H1 (cell line): ENCODE results near the gene ADORA1. TPM values are rescaled to one million over a fixed set of nuclear protein-coding genes. Genes with fewer than 3 reads are reported as not detected.

Experiments
- CTCF ChIA-PET: fragments of 300-600 bp; sonication (Branson Sonifier 250); formaldehyde crosslinking; loops from one replicate; lab custom pipeline; 2021; ENCODE audit not compliant: partially characterized antibody; lab: Charles Lee
- POLR2A ChIA-PET: fragments of 300-600 bp; sonication (Branson Sonifier 250); formaldehyde crosslinking; loops from one replicate; lab custom pipeline; 2021; ENCODE audit warnings: inconsistent platforms; ENCODE audit not compliant: partially characterized antibody; lab: Charles Lee
- DNase-seq, 2 experiments: peaks; one replicate each; pipeline versions ENCODE4 v3.0.0 to v3.0.0-alpha.2; 2010 to 2022; ENCODE audit warnings: low spot score in 2 of 2, low read depth in 1 of 2, mixed read lengths in 1 of 2
- FAIRE-seq: peaks from 2 replicates; lab custom pipeline; 2011; peaks lifted over from hg19 to GRCh38; lab: Jason Lieb, UNC
- H2AFZ ChIP-seq: 2 replicates; pipeline ENCODE4 v1.8.1; 2012; ENCODE audit warnings: low read length, inconsistent platforms
- H2AK5ac ChIP-seq: 2 replicates; pipeline ENCODE4 v1.6.1; 2013; ENCODE audit warnings: low read depth, low read length
- H2BK120ac ChIP-seq: replicated peaks from 2 replicates; pipeline ENCODE3; 2013; ENCODE audit warnings: low read depth, low read length, inconsistent platforms
- H2BK12ac ChIP-seq: 2 replicates; pipeline ENCODE4 v1.6.1; 2013; ENCODE audit warnings: low read depth, low read length
- H2BK15ac ChIP-seq: 2 replicates; pipeline ENCODE4 v1.6.1; 2013; ENCODE audit warnings: low read length
- H2BK20ac ChIP-seq: 2 replicates; pipeline ENCODE4 v1.6.1; 2013; ENCODE audit warnings: low read length
- H2BK5ac ChIP-seq: 2 replicates; pipeline ENCODE4 v1.6.1; 2013; ENCODE audit warnings: low read depth, low read length
- H3K14ac ChIP-seq: 2 replicates; pipeline ENCODE4 v1.6.1; 2013; ENCODE audit warnings: inconsistent platforms; ENCODE audit not compliant: insufficient read length
- H3K18ac ChIP-seq: 2 replicates; pipeline ENCODE4 v1.6.1; 2013; ENCODE audit warnings: low read length; ENCODE audit errors: extremely low read depth
- H3K23ac ChIP-seq: 2 replicates; pipeline ENCODE4 v1.6.1; 2013; ENCODE audit warnings: inconsistent platforms; ENCODE audit not compliant: insufficient read length
- H3K23me2 ChIP-seq: 2 replicates; pipeline ENCODE4 v1.6.1; 2013; ENCODE audit warnings: low read depth, low read length
- H3K27ac ChIP-seq: 2 replicates; pipeline ENCODE4 v1.6.1; 2011; ENCODE audit warnings: low read depth, low read length, inconsistent platforms
- H3K27me3 ChIP-seq, 4 experiments: replicated peaks in 1 of 4; 1 replicate in 1 of 4; 2 replicates in 3 of 4; pipeline versions ENCODE4 v1.6.1 to v1.8.1; 2011 to 2013; ENCODE audit warnings: low read length in 3 of 4, mild to moderate bottlenecking in 3 of 4, inconsistent platforms in 2 of 4, mixed read lengths in 2 of 4, moderate library complexity in 1 of 4; ENCODE audit not compliant: control insufficient read depth in 3 of 4, insufficient read depth in 3 of 4; ENCODE audit errors: extremely low read depth in 1 of 4
- H3K36me3 ChIP-seq, 4 experiments: 2 replicates each; pipeline versions ENCODE4 v1.6.1 to v1.8.1; 2011 to 2013; ENCODE audit warnings: mild to moderate bottlenecking in 4 of 4, low read length in 3 of 4, moderate library complexity in 2 of 4, control low read depth in 1 of 4, inconsistent platforms in 1 of 4; ENCODE audit not compliant: insufficient read depth in 4 of 4, control insufficient read depth in 2 of 4
- H3K4ac ChIP-seq: replicated peaks from 2 replicates; pipeline ENCODE3; 2013; ENCODE audit warnings: low read length, low read depth, mixed read lengths, inconsistent platforms; ENCODE audit not compliant: insufficient read length
- H3K4me1 ChIP-seq, 4 experiments: replicated peaks in 1 of 4; 1 replicate in 1 of 4; 2 replicates in 3 of 4; pipeline versions ENCODE4 v1.6.1 to v1.8.1; 2011 to 2013; ENCODE audit warnings: low read length in 3 of 4, inconsistent platforms in 2 of 4, mixed read lengths in 1 of 4; ENCODE audit not compliant: insufficient read depth in 4 of 4, control insufficient read depth in 3 of 4
- H3K4me2 ChIP-seq, 2 experiments: 2 replicates each; pipeline versions ENCODE4 v1.6.1 to v1.8.1; 2011 to 2013; ENCODE audit warnings: low read depth in 2 of 2, low read length in 2 of 2, control low read depth in 1 of 2, inconsistent platforms in 1 of 2, mild to moderate bottlenecking in 1 of 2; ENCODE audit not compliant: insufficient read depth in 1 of 2
- H3K4me3 ChIP-seq, 4 experiments: fragments of 200-600, 300-600 bp in 1 of 4; sonication (generic), shearing (Covaris generic), sonication (Bioruptor Twin) in 1 of 4; 2 replicates each; pipeline versions ENCODE4 v1.5.1 to v1.8.1; 2011 to 2016; ENCODE audit warnings: low read length in 4 of 4, low read depth in 3 of 4, control low read depth in 2 of 4, inconsistent platforms in 2 of 4, mild to moderate bottlenecking in 2 of 4, mixed read lengths in 1 of 4, moderate library complexity in 1 of 4; ENCODE audit not compliant: insufficient read depth in 2 of 4; ENCODE audit errors: extremely low read depth in 1 of 4
- H3K56ac ChIP-seq: replicated peaks from 2 replicates; pipeline ENCODE3; 2013; ENCODE audit warnings: low read depth, mild to moderate bottlenecking, mixed read lengths, low read length, inconsistent platforms; ENCODE audit not compliant: insufficient read length
- H3K79me1 ChIP-seq: 2 replicates; pipeline ENCODE4 v1.6.1; 2013; ENCODE audit warnings: low read depth, low read length, control low read depth
- H3K79me2 ChIP-seq, 2 experiments: 2 replicates each; pipeline versions ENCODE4 v1.6.1 to v1.8.1; 2012 to 2013; ENCODE audit warnings: low read length in 2 of 2, mild to moderate bottlenecking in 2 of 2, inconsistent platforms in 1 of 2; ENCODE audit not compliant: insufficient read depth in 2 of 2, control insufficient read depth in 1 of 2
- H3K9ac ChIP-seq, 4 experiments: replicated peaks in 1 of 4; 1 replicate in 1 of 4; 2 replicates in 3 of 4; pipeline versions ENCODE4 v1.6.1 to v1.8.1; 2011 to 2013; ENCODE audit warnings: low read depth in 3 of 4, low read length in 3 of 4, control low read depth in 2 of 4, mild to moderate bottlenecking in 2 of 4, moderate library complexity in 2 of 4, inconsistent platforms in 1 of 4; ENCODE audit errors: extremely low read depth in 1 of 4
- H3K9me3 ChIP-seq, 2 experiments: 2 replicates each; pipeline versions ENCODE4 v1.6.1 to v1.8.1; 2012 to 2013; ENCODE audit warnings: mild to moderate bottlenecking in 2 of 2, moderate library complexity in 2 of 2, control low read depth in 1 of 2, inconsistent platforms in 1 of 2, low read depth in 1 of 2, low read length in 1 of 2, mixed read lengths in 1 of 2; ENCODE audit not compliant: insufficient read depth in 2 of 2
- H4K20me1 ChIP-seq, 2 experiments: replicated peaks in 1 of 2; 2 replicates each; pipeline versions ENCODE3 to v1.8.1; 2011 to 2013; ENCODE audit warnings: inconsistent platforms in 2 of 2, low read length in 2 of 2, mild to moderate bottlenecking in 1 of 2; ENCODE audit not compliant: insufficient read depth in 2 of 2, control insufficient read depth in 1 of 2
- H4K5ac ChIP-seq: 2 replicates; pipeline ENCODE4 v1.6.1; 2013; ENCODE audit warnings: low read length, low read depth, mixed read lengths, inconsistent platforms; ENCODE audit not compliant: insufficient read length
- H4K8ac ChIP-seq: 2 replicates; pipeline ENCODE4 v1.8.0; 2013; ENCODE audit warnings: mild to moderate bottlenecking, moderate library complexity, low read length, inconsistent platforms; ENCODE audit not compliant: insufficient read depth; ENCODE audit errors: extremely low read depth
- H4K91ac ChIP-seq: replicated peaks from 2 replicates; pipeline ENCODE3; 2013; ENCODE audit warnings: low read length, mixed read lengths, inconsistent platforms; ENCODE audit not compliant: insufficient read length
- FOSL1 ChIP-seq: IDR thresholded peaks from 2 replicates; pipeline ENCODE4 v1.6.1; 2011; ENCODE audit warnings: mild to moderate bottlenecking, low read depth, low read length, moderate library complexity; ENCODE audit not compliant: insufficient read depth
- PHF8 ChIP-seq: fragments of 200-600 bp; sonication (generic); conservative IDR thresholded peaks from 2 replicates; pipeline ENCODE4 v1.7.1; 2012; ENCODE audit warnings: low read depth, mild to moderate bottlenecking, inconsistent platforms, low read length, moderate library complexity
- RXRA ChIP-seq: IDR thresholded peaks from 2 replicates; pipeline ENCODE4 v1.6.1; 2011; ENCODE audit warnings: low read depth, mild to moderate bottlenecking, low read length, moderate library complexity; ENCODE audit not compliant: insufficient read depth
- WGBS, 2 experiments: shearing (Covaris generic) in 1 of 2; methylation state at CpG; one replicate each; pipeline versions ENCODE4 v1.1.6 to v1.1.7; 2013 to 2015; ENCODE audit warnings: low lambda C conversion rate in 2 of 2, mixed read lengths in 2 of 2, inconsistent platforms in 1 of 2, low coverage in 1 of 2, missing lambda C conversion rate in 1 of 2; ENCODE audit not compliant: insufficient replicate concordance in 2 of 2, insufficient coverage in 1 of 2, insufficient read length in 1 of 2; ENCODE audit errors: extremely low coverage in 1 of 2, missing lambda C conversion rate in 1 of 2; 5-methylcytosine and 5-hydroxymethylcytosine counted together
- polyA plus RNA-seq, 7 experiments: library from polyadenylated mRNA; depleted of rRNA in 3 of 7; stranded (reverse) in 5 of 7; unstranded in 2 of 7; fragments of >200 nt in 5 of 7; fragments of 200-250 nt in 2 of 7; gene quantifications; 1 replicate in 5 of 7; 2 replicates in 1 of 7; 4 replicates in 1 of 7; pipeline versions ENCODE4 v1.2.1 to v1.2.3, GENCODE V29; 2011 to 2013; ENCODE audit warnings: missing spikeins in 2 of 7, mixed read lengths in 2 of 7
- total RNA-seq: library from RNA; stranded (reverse); fragmentation: NEBNext Ultra II Directional; extraction: Animal tissue kit (Norgen Biotek cat#: 25700); gene quantifications from 2 replicates; pipeline ENCODE4 v1.2.1, GENCODE V29; 2021

The ADORA1 gene
- total and polyA plus RNA-seq, 2 of the 8 experiments (the other 6 are each of a cell fraction or from before 2014, with no cell fraction given): 3.3 to 6.7 TPM

DNA sequence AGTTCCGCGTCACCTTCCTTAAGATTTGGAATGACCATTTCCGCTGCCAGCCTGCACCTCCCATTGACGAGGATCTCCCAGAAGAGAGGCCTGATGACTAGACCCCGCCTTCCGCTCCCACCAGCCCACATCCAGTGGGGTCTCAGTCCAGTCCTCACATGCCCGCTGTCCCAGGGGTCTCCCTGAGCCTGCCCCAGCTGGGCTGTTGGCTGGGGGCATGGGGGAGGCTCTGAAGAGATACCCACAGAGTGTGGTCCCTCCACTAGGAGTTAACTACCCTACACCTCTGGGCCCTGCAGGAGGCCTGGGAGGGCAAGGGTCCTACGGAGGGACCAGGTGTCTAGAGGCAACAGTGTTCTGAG, 38.3 kb downstream of the ADORA1 start:
- no peak overlapping the region for H3K27ac ChIP-seq
- no peak overlapping the region for H4K91ac ChIP-seq
- H3K4me2 ChIP-seq: no peak overlapping the region
- no peak overlapping the region for H2BK20ac ChIP-seq
- H3K4ac ChIP-seq: no peak overlapping the region
- no peak overlapping the region for H4K5ac ChIP-seq
- H2BK5ac ChIP-seq: no peak overlapping the region
- H3K23me2 ChIP-seq: no peaks in the 10 kb centered on the region
- H3K9ac ChIP-seq: no peak overlapping the region
- no peak overlapping the region for H2AK5ac ChIP-seq
- no peak overlapping the region for H3K56ac ChIP-seq
- no peaks in the 10 kb centered on the region for H4K20me1 ChIP-seq
- FAIRE-seq (no peak), DNase-seq (no peak)
- no peak overlapping the region for H3K4me3 ChIP-seq
- H3K18ac ChIP-seq: no peak overlapping the region
- H4K8ac ChIP-seq: no peak overlapping the region
- CTCF ChIA-PET: interaction anchor here (1.0 to 16.8 kb wide), 14 partner anchors 12 to 131 kb away, joined by 3 to 511 read pairs (median 5); partner anchors contain the start of gene ADORA1
- no peak overlapping the region for H3K14ac ChIP-seq
- H3K23ac ChIP-seq: no peak overlapping the region
- no peaks in the 10 kb centered on the region; a peak in 1 of 7 replicates for H3K4me1 ChIP-seq
- TF ChIP-seq FOSL1 (no peak), PHF8 (no peak), RXRA (no peak)
- no peak overlapping the region for H2BK120ac ChIP-seq
- POLR2A ChIA-PET: interaction anchor here (1.0 kb wide), 1 partner anchor 41 kb away, joined by 3 read pairs; no protein-coding TSS in a partner anchor
- no peaks in the 10 kb centered on the region for H3K79me2 ChIP-seq
- 95% methylated on average over 8 of the region's 8 CpGs; no CpG with 5 or more reads in 1 of the 2 experiments for WGBS, 2 experiments
- H3K9me3 ChIP-seq: no peaks in the 10 kb centered on the region
- H3K27me3 ChIP-seq: no peaks in the 10 kb centered on the region
- H2BK12ac ChIP-seq: peak overlapping the region; percentile 50; the same call in 1 of the 2 replicates
- no peaks in the 10 kb centered on the region for H3K79me1 ChIP-seq
- H3K36me3 ChIP-seq: no peaks in the 10 kb centered on the region
- no peak overlapping the region for H2BK15ac ChIP-seq
- H2AFZ ChIP-seq: no peak overlapping the region
